Measurements from ENCODE around the gene GNAT2.

The GNAT2 gene

DNA sequence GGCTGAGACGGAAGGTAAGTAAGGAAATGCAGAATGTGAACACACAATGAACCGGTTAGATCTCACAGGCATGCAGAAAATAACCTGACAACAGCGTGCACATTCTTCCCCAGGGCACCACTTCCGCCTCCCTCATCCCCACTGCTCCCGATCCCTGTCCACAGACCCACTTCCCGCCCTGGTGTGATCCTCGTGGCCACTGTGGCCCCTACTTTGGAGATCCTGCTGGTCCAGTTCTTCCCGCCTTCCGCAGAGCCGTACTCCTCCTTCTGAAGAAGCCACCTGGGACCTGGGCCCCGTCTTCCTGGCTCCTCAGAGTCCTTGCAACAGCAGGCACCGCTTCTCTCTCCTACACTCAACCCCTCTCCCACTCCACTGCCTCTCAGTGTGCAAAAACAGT, 35.1 kb upstream of the GNAT2 start:
- no peak for FAIRE-seq
- no peak for TF ChIP-seq POLR2A (IDR thresholded peaks at IDR 0.05; ENCODE audit: low read depth, low read length)
- no peak for DNase-seq (ENCODE audit: insufficient read length, low spot score)

- FAIRE-seq (no peak), DNase-seq (ENCODE audit: insufficient read length, low spot score) (no peak)
- no peak for TF ChIP-seq POLR2A (IDR thresholded peaks at IDR 0.05; ENCODE audit: low read depth, low read length)
Measured at GRCh38 chr1:109653306-109653705, 33.9 kb upstream of the GNAT2 start.

- DNase-seq (ENCODE audit: insufficient read length, low spot score) (no peak), FAIRE-seq (no peak)
- TF ChIP-seq POLR2A (IDR thresholded peaks at IDR 0.05; ENCODE audit: low read depth, low read length): no peak
Measured at GRCh38 chr1:109652402-109652801, 33.0 kb upstream of the GNAT2 start.

DNA sequence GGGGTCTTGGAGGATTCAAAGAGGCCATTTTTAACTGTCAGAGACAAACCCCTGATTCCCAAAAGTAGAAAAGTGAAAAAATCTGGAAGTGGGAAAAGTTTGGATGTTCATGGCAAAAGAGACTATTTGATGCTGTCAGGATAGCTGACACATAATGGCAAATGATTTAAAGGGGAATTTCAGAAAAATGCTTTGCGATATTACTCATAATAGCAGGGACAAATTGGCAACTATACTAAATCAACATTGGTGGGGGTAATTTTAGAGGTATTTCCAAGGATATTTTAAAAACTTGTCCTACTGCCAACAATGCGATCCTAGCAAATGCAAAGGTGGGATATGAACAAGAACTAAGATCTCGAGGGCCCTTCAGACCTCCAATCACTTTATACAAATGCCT, 31.2 kb upstream of the GNAT2 start:
- no peak for TF ChIP-seq POLR2A (IDR thresholded peaks at IDR 0.05; ENCODE audit: low read depth, low read length)
- no peak for DNase-seq (ENCODE audit: insufficient read length, low spot score)
- FAIRE-seq: peak; percentile 87

DNA sequence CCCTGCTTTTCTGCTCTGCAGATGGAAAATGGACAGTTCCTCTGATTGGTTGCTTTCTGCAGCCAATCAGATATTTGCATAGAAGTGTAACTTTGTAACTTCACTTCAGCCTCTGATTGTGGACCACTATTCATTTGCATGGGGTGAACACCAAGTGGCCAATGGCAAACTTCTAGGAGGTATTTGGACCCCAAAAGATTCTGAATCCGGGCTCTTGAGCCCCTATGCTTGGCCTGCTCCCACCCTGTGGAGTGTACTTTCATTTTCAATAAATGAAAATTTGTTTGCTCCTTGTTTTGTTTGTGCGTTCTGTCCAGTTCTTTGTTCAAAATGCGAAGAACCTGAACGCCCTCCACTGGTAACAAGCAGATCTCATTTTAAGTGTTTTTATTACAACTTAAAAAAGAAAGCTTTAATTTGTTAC, 30.1 kb upstream of the GNAT2 start:
- FAIRE-seq (peak; percentile 89), DNase-seq (ENCODE audit: insufficient read length, low spot score) (no peak)
- no peak for TF ChIP-seq POLR2A (IDR thresholded peaks at IDR 0.05; ENCODE audit: low read depth, low read length)

GRCh38 chr1:109644670-109645069, 25.3 kb upstream of the GNAT2 start:
- no peak for DNase-seq (ENCODE audit: insufficient read length, low spot score)
- no peak for FAIRE-seq
- TF ChIP-seq POLR2A (IDR thresholded peaks at IDR 0.05; ENCODE audit: low read depth, low read length): no peak

DNA sequence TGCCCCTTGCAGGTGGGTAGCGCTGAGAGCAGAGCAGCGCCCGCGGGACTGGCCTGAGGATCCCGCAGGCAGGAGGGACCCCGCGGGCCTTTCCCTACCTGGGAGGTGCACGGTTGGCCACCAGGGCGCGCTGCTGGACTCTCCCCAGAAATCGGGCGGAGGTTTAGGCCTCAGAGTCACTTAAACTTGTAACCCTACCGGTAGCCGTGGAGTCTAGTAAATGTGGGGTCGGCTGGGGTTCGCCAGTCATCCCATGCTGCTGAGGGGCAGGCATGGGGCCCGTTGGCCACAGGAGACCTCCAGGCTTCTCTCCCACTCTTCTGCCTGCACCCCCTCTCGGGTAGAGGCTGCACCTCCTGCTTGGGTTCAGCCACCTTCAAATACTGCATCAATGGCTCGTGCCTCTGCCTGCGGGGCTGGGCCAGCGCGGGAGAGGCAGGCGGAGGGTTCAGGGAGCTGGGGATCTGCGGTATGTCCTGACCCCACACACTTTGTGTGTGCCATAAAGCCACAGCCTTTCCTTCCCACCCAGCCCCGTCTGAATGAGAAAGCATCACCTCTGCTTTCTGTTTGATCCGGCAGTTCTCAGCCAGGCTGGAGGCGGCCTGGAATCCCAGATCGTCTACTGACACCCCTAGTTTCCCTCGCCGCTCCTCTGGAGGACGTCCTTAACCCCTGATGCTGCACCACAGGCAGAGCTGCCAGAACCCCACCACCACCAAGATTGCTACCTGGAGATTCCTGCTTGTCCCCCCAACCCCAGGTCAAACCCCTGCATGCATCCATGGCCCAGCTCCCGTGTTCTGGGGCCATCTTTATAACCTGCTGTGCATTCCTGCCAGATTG, 24.2 kb upstream of the GNAT2 start:
- DNase-seq (ENCODE audit: insufficient read length, low spot score) (peak; percentile 74), FAIRE-seq (no peak)
- TF ChIP-seq POLR2A (IDR thresholded peaks at IDR 0.05; ENCODE audit: low read depth, low read length): no peak

DNA sequence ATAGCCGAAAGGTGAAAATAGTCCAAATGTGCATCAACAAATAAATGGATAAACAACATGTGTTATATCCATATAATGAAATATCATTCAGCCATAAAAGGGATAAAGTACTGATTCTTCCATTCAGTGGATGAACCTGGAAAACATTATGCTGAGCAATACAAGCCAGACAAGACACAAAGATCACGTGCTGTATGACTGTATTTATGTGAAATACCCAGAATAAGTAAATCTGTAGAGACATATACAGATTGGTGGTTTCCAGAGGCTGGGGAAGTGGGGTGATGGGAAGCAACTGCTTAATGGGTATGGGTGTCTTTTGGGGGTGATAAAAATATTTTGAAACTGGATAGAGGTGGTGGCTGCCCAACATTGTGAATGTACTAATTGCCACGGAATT, 23.2 kb upstream of the GNAT2 start:
- no peak for TF ChIP-seq POLR2A (IDR thresholded peaks at IDR 0.05; ENCODE audit: low read depth, low read length)
- no peak for DNase-seq (ENCODE audit: insufficient read length, low spot score)
- no peak for FAIRE-seq

- TF ChIP-seq POLR2A (IDR thresholded peaks at IDR 0.05; ENCODE audit: low read depth, low read length): no peak
- FAIRE-seq (no peak), DNase-seq (ENCODE audit: insufficient read length, low spot score) (no peak)
Measured at GRCh38 chr1:109641861-109642260, 22.4 kb upstream of the GNAT2 start.

DNA sequence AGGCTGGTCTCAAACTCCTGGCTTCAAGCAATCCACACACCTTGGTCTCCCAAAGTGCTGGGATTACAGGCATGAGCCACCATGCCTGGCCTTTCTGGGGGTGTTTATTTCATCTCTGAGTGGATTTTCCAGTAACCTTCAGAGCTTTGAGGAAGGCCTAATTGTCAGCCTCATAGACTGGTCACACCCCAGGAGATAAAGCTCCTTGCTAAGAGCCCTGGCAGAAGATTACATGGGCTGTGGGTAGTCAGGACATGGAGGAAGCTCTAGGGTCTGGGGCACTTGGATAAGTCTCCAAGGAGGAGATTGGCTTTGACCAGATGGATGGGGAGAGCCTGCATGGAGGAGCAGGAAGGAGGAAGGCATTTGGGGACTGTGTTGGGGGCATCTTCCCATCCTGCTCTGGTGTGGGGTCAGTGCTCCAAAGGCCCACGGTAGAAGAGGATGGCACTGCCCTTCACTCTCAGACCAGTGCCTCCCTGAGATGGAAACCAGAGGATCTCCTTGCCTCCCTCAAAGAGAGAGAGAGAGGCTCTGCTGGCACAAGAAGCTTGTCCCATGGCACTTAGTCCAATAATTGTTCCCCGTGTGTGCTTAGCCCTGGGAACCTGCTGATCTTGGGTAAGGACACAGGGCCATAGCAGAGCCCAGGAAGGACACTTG, 21.8 kb upstream of the GNAT2 start:
- FAIRE-seq (no peak), DNase-seq (ENCODE audit: insufficient read length, low spot score) (no peak)
- no peak for TF ChIP-seq POLR2A (IDR thresholded peaks at IDR 0.05; ENCODE audit: low read depth, low read length)

DNA sequence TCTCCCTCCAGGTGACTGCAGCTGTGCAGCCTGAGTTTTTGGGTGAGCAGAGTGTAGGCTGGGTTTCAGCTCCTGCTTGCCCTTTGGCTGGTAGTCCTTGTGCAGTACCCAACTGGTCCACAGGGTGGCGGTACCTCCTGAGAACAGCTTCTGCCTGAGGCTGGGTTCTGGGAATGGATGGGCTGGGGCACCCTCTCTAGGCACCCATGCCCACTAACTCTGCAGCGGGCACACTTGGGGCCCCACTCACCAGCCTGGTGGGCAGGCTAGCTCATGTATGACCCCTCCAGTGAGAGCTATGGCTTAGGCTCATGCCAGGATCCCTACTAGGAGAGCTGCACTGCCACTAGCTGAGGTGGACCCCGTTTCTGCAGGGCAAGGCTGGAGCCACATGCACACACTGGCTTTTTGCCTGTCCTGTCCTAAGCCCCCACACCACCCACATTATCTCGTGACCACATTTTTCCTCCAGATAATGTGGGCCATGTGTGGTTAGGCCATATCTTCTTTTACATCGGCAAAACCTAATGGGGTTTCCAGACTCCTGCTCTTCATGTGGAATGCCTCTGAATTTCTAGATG, 21.0 kb upstream of the GNAT2 start:
- FAIRE-seq (peak; percentile 33), DNase-seq (ENCODE audit: insufficient read length, low spot score) (peak; percentile 69)
- no peak for TF ChIP-seq POLR2A (IDR thresholded peaks at IDR 0.05; ENCODE audit: low read depth, low read length)

DNA sequence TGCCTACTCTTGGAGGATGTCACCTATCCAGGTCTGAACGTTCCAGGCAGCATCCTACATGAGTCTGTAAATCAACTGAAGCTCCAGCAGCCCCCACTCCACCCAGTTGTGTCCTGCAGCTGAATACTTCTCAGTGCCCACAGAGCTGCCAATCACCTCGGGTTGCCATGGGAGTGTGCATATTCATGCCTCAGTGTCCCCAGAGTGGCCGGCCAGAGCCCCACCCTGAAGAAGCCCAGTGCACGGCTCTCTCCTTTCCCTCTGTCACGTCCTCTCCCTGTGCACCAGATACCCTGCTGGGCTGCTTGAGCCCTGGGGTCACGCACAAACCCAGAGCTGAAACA, 20.4 kb upstream of the GNAT2 start:
- FAIRE-seq (no peak), DNase-seq (ENCODE audit: insufficient read length, low spot score) (no peak)
- TF ChIP-seq POLR2A (IDR thresholded peaks at IDR 0.05; ENCODE audit: low read depth, low read length): no peak

GRCh38 chr1:109639063-109639840, 19.8 kb upstream of the GNAT2 start:
- DNase-seq (ENCODE audit: insufficient read length, low spot score): no peak
- no peak for FAIRE-seq
- no peak for TF ChIP-seq POLR2A (IDR thresholded peaks at IDR 0.05; ENCODE audit: low read depth, low read length)

DNA sequence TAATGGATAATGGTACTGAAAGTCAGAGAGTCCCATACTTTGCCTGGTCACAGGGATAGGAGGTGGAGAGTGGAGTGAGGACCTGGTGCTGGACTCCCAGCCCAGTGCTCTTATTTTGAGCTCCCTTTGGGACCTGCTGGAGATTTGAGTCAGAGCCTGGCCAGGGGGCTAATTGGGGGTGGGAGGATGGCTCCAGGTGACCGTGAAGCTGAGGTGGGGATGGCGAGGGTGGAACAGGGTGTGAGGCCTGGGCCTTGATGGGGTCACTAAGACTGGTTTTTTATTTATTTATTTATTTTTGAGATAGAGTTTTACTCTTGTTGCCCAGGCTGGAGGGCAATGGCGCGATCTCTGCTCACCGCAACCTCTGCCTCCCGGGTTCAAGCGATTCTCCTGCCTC, 18.0 kb upstream of the GNAT2 start:
- TF ChIP-seq POLR2A (IDR thresholded peaks at IDR 0.05; ENCODE audit: low read depth, low read length): no peak
- DNase-seq (ENCODE audit: insufficient read length, low spot score) (no peak), FAIRE-seq (no peak)

All from H54 (cell line).